ENCODE results near the gene ZNF439. TPM values are rescaled to one million over a fixed set of nuclear protein-coding genes. Genes with fewer than 3 reads are reported as not detected.
"Not testable (repeated sequence)": the region's sequence is repeated elsewhere in the genome, so short reads cannot be mapped to it uniquely, and the experiment has no call there.

The ZNF439 gene
- polyA plus RNA-seq (ENCODE audit: insufficient read length): 34.7 TPM
- long read RNA-seq, donor 1, partial matches to known transcripts: 0 of 2 reads
- long read RNA-seq, donor 1, other reads (novel, unspliced or antisense): 0 of 2 reads
- long read RNA-seq, donor 2, partial matches to known transcripts: 0 of 3 reads
- long read RNA-seq, donor 2, other reads (novel, unspliced or antisense): 0 of 3 reads
- long read RNA-seq, donor 3, transcript ZNF439-204 (1 exons, 2,385 nt): major isoform, 5 of 5 reads
- long read RNA-seq, donor 3, partial matches to known transcripts: 0 of 5 reads
- long read RNA-seq, donor 3, other reads (novel, unspliced or antisense): 0 of 5 reads
- long read RNA-seq, donor 4, partial matches to known transcripts: 0 of 2 reads
- long read RNA-seq, donor 4, other reads (novel, unspliced or antisense): 0 of 2 reads
- long read RNA-seq, donor 5, partial matches to known transcripts: 0 of 3 reads
- long read RNA-seq, donor 5, other reads (novel, unspliced or antisense): 0 of 3 reads
- long read RNA-seq, donor 6, partial matches to known transcripts: 0 of 1 reads
- long read RNA-seq, donor 6, other reads (novel, unspliced or antisense): 0 of 1 reads
- long read RNA-seq, donor 7, partial matches to known transcripts: 0 of 4 reads
- long read RNA-seq, donor 7, other reads (novel, unspliced or antisense): 0 of 4 reads
- long read RNA-seq, donor 8: 0 reads

- peak; percentile 93 for DNase-seq
Observed at GRCh38 chr19:11848594-11849469, at the start of gene ZNF439. Gene ZNF439 (plus strand): TSS chr19:11848726. CDS start chr19:11848868, 142 bp downstream.

GRCh38 chr19:11806354-11807098 is 42.0 kb upstream of the ZNF439 start:
- DNase-seq: no peak

- DNase-seq: no peak
Observed at GRCh38 chr19:11807099-11807380, 41.5 kb upstream of the ZNF439 start.

GRCh38 chr19:11813703-11814028 is 34.9 kb upstream of the ZNF439 start:
- no peak for DNase-seq

GRCh38 chr19:11814029-11814699 is 34.4 kb upstream of the ZNF439 start, which contains the start of gene ZNF440:
Gene ZNF440 (plus strand): TSS chr19:11814273. CDS start chr19:11814448, 175 bp downstream.
- DNase-seq: peak; percentile 96

- peak; percentile 24 for DNase-seq
Observed at GRCh38 chr19:11814700-11815035, 33.9 kb upstream of the ZNF439 start.

GRCh38 chr19:11821474-11822109 is 26.9 kb upstream of the ZNF439 start:
- DNase-seq: no peak

- DNase-seq: not testable (repeated sequence)
Observed at GRCh38 chr19:11828957-11829876, 19.3 kb upstream of the ZNF439 start.

GRCh38 chr19:11832253-11832912 is 16.1 kb upstream of the ZNF439 start:
- DNase-seq: no peak

- no peak for DNase-seq
Observed at GRCh38 chr19:11833541-11833940, 15.0 kb upstream of the ZNF439 start.

GRCh38 chr19:11835626-11836066 is 12.9 kb upstream of the ZNF439 start:
- DNase-seq: not testable (repeated sequence)

- DNase-seq: peak; percentile 64
Observed at GRCh38 chr19:11843722-11844121, 4.8 kb upstream of the ZNF439 start.

- DNase-seq: not testable (repeated sequence)
Observed at GRCh38 chr19:11847615-11848014, 911 bp upstream of the ZNF439 start.

GRCh38 chr19:11848200-11848593 is 329 bp upstream of the ZNF439 start:
- DNase-seq: no peak

- DNase-seq: not testable (repeated sequence)
Observed at GRCh38 chr19:11850289-11850688, 1.8 kb downstream of the ZNF439 start.

- DNase-seq: no peak
Observed at GRCh38 chr19:11853358-11853757, 4.8 kb downstream of the ZNF439 start.

- no peak for DNase-seq
Observed at GRCh38 chr19:11856596-11857250, 8.2 kb downstream of the ZNF439 start.

- DNase-seq: no peak
Observed at GRCh38 chr19:11860721-11861120, 12.2 kb downstream of the ZNF439 start.

GRCh38 chr19:11861301-11861700 is 12.8 kb downstream of the ZNF439 start:
- no peak for DNase-seq
